PC-3 (cell line): ENCODE measurements around the gene KIF3A.

Experiments used
- EZH2 ChIP-seq: fragments of 300-600 bp; sonication (generic); IDR thresholded peaks from one replicate; pipeline ENCODE4 v1.6.1; 2017; ENCODE audit warnings: antibody characterized with exemption, mild to moderate bottlenecking, low read length; ENCODE audit not compliant: unreplicated experiment
- TF ChIP-seq, protein P1 (sequence below): fragments of 300-600 bp; sonication (generic); conservative IDR thresholded peaks from 2 replicates; pipeline ENCODE4 v1.5.1; 2017; ENCODE audit warnings: antibody characterized with exemption, low read depth, mild to moderate bottlenecking, low read length

- TF ChIP-seq, protein P1, sequence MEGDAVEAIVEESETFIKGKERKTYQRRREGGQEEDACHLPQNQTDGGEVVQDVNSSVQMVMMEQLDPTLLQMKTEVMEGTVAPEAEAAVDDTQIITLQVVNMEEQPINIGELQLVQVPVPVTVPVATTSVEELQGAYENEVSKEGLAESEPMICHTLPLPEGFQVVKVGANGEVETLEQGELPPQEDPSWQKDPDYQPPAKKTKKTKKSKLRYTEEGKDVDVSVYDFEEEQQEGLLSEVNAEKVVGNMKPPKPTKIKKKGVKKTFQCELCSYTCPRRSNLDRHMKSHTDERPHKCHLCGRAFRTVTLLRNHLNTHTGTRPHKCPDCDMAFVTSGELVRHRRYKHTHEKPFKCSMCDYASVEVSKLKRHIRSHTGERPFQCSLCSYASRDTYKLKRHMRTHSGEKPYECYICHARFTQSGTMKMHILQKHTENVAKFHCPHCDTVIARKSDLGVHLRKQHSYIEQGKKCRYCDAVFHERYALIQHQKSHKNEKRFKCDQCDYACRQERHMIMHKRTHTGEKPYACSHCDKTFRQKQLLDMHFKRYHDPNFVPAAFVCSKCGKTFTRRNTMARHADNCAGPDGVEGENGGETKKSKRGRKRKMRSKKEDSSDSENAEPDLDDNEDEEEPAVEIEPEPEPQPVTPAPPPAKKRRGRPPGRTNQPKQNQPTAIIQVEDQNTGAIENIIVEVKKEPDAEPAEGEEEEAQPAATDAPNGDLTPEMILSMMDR = no peak
- TF ChIP-seq EZH2 = no peak
Observed at GRCh38 chr5:132663771-132664695, 73.3 kb downstream of the KIF3A start.
